Left ventricle myocardium inferior (tissue), 1 donor: ENCODE results near the gene PDLIM4. TPM values are rescaled to one million over a fixed set of nuclear protein-coding genes. Genes with fewer than 3 reads are reported as not detected.

Experiments used
- DNase-seq: peaks from one replicate; pipeline ENCODE4 v3.0.0-alpha.2; 2020
- H3K27ac ChIP-seq: fragments of 200-600 bp; replicated peaks from 2 replicates; pipeline ENCODE4 v1.8.0; 2021
- H3K27me3 ChIP-seq: fragments of 200-600 bp; 2 replicates; pipeline ENCODE4 v1.8.0; 2021; ENCODE audit warnings: low read depth
- H3K36me3 ChIP-seq: fragments of 200-600 bp; 2 replicates; pipeline ENCODE4 v1.8.0; 2021
- H3K4me1 ChIP-seq: fragments of 200-600 bp; 2 replicates; pipeline ENCODE4 v1.8.0; 2021
- H3K4me3 ChIP-seq: fragments of 200-600 bp; 2 replicates; pipeline ENCODE4 v1.8.0; 2021; ENCODE audit warnings: mild to moderate bottlenecking, moderate library complexity
- H3K9me3 ChIP-seq: fragments of 200-600 bp; replicated peaks from 2 replicates; pipeline ENCODE4 v1.8.0; 2021
- CTCF ChIP-seq: fragments of 200-600 bp; IDR thresholded peaks from 2 replicates; pipeline ENCODE4 v1.8.0; 2021; ENCODE audit warnings: antibody characterized with exemption, mild to moderate bottlenecking, borderline replicate concordance
- intact Hi-C: fragments of 100-400 bp; cut with micrococcal nuclease; formaldehyde crosslinking; loops from one replicate; pipeline ENCODE4 v1.11.0; 2022
- microRNA-seq: library from miRNA; unstranded; fragments of <30 nt; microRNA quantifications from one replicate; pipeline ENCODE4 v1.2.0, GENCODE V29; 2020
- total RNA-seq: library from RNA; stranded (reverse); fragmentation: NEBNext Ultra II Directional; extraction: Animal tissue kit (Norgen Biotek cat#: 25700); gene quantifications from one replicate; pipeline ENCODE4 v1.2.1, GENCODE V29; 2021
- donor health status: DM: no; HTN: yes; CAD: no; lungs with severe emphysema.

Gene PDLIM4
- total RNA-seq, 1 donor from 2014 or later: 4.8 TPM

GRCh38 chr5:132313961-132314432 lies 56.5 kb downstream of the PDLIM4 start:
- no peak for TF ChIP-seq CTCF

GRCh38 chr5:132315529-132316067 lies 58.1 kb downstream of the PDLIM4 start:
- Histone ChIP-seq H3K27ac (no peak overlapping the region), H3K4me3 (no peak overlapping the region), H3K9me3 (no peaks in the 10 kb centered on the region), H3K27me3 (no peaks in the 10 kb centered on the region), H3K4me1 (peaks cover 29% of the 10 kb centered on the region), H3K36me3 (peaks cover 4% of the 10 kb centered on the region)
- DNase-seq: no peak
- no peak for TF ChIP-seq CTCF
- intact Hi-C loops: no loop called here

More at GRCh38 chr5:132313961-132314432, 56.5 kb downstream of the PDLIM4 start:
- H3K27me3 ChIP-seq: no peaks in the 10 kb centered on the region
- intact Hi-C loops: no loop called here
- no peak overlapping the region for H3K4me3 ChIP-seq
- no peak overlapping the region for H3K27ac ChIP-seq
- H3K9me3 ChIP-seq: no peaks in the 10 kb centered on the region
- peaks cover 16% of the 10 kb centered on the region for H3K4me1 ChIP-seq
- no peak for DNase-seq
- peaks cover 4% of the 10 kb centered on the region for H3K36me3 ChIP-seq

GRCh38 chr5:132319975-132320374 lies 62.5 kb downstream of the PDLIM4 start:
- H3K27ac ChIP-seq: peak overlapping the region; percentile 72
- H3K36me3 ChIP-seq: peaks cover 5% of the 10 kb centered on the region
- DNase-seq: no peak
- H3K4me1 ChIP-seq: peaks cover 40% of the 10 kb centered on the region
- no peaks in the 10 kb centered on the region for H3K9me3 ChIP-seq
- intact Hi-C loops: no loop called here
- no peak for TF ChIP-seq CTCF
- H3K27me3 ChIP-seq: no peaks in the 10 kb centered on the region
- H3K4me3 ChIP-seq: no peak overlapping the region

- no peak overlapping the region for H3K4me3 ChIP-seq
- no peaks in the 10 kb centered on the region for H3K27me3 ChIP-seq
- H3K4me1 ChIP-seq: peaks cover 40% of the 10 kb centered on the region
- no peak for DNase-seq
- no peaks in the 10 kb centered on the region for H3K9me3 ChIP-seq
- intact Hi-C loops: no loop called here
- peaks cover 5% of the 10 kb centered on the region for H3K36me3 ChIP-seq
- no peak for TF ChIP-seq CTCF
- peak overlapping the region; percentile 72 for H3K27ac ChIP-seq
Observed at GRCh38 chr5:132321109-132321721, 63.7 kb downstream of the PDLIM4 start.

- Histone ChIP-seq H3K27me3 (no peaks in the 10 kb centered on the region), H3K36me3 (peaks cover 6% of the 10 kb centered on the region), H3K9me3 (no peaks in the 10 kb centered on the region), H3K27ac (no peak overlapping the region), H3K4me1 (peaks cover 40% of the 10 kb centered on the region), H3K4me3 (no peak overlapping the region)
- DNase-seq: no peak
- TF ChIP-seq CTCF: no peak
- intact Hi-C loops: no loop called here
Observed at GRCh38 chr5:132322266-132322665, 64.8 kb downstream of the PDLIM4 start.

Small RNAs within 50 kb of the gene (microRNA-seq; reads per million reads assigned to microRNA genes)
- not detected for gene MIR6830

Other genes starting within 250 kb of the PDLIM4 start
- 2.7 TPM for gene ACSL6, start 246.0 kb upstream of the PDLIM4 start, total RNA-seq
- gene IL3, start 197.0 kb upstream of the PDLIM4 start, total RNA-seq: not detected
- not detected for gene CSF2, start 183.9 kb upstream of the PDLIM4 start, total RNA-seq
- gene P4HA2, start 29.8 kb upstream of the PDLIM4 start, total RNA-seq: 80.5 TPM
- gene SLC22A4, start 36.7 kb downstream of the PDLIM4 start, total RNA-seq: 2.0 TPM
- 20.8 TPM for gene SLC22A5, start 112.0 kb downstream of the PDLIM4 start, total RNA-seq
- gene IRF1, start 233.1 kb downstream of the PDLIM4 start, total RNA-seq: 10.9 TPM